Posterior cingulate gyrus (tissue), 11 donors: Measurements from ENCODE around the gene BORA.
"Not testable (repeated sequence)": the region's sequence is repeated elsewhere in the genome, so short reads cannot be mapped to it uniquely, and the experiment has no call there.

Source experiments
- DNase-seq, 10 donors: peaks; one replicate each; pipeline versions ENCODE4 v3.0.0 to v3.0.0-alpha.2; 2020 to 2021; ENCODE audit warnings: mixed read lengths in 3 of 10
- intact Hi-C: fragments of 100-400 bp; cut with DNase I; formaldehyde crosslinking; loops from one replicate; pipeline ENCODE4 v1.15.1; 2023

Gene BORA

DNA sequence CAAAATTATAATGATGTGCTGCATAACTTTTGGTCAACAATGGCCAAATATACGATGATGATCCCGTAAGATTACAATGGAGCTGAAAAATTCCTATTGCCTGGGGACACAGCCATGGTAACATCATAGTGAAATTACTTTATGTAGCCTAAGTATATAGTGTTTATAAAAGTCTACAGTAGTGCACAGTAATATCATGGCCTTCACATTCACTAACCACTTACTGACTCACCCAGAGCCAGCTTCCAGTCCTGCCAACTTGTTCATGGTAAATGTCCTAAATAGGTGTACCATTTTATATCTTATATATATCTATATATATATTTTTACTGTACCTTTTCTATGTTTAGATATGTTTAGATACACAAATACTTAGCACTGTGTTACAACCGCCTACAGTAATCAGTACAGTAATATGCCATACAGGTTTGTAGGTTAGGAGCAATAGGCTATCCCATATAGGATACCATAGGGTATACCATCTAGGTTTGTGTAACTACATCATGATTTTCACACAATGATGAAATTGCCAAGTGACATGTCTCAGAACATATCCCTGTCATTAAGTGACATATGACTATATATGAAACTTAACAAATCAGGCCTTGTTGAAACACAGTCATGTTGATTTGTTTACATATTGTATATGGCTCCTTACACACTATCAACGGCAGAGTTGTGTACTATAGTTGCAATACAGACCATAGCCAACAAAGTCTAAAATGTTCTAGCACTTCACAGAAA is 30.2 kb downstream of the BORA start:
- no peak for DNase-seq
- intact Hi-C loops = no loop called here

DNA sequence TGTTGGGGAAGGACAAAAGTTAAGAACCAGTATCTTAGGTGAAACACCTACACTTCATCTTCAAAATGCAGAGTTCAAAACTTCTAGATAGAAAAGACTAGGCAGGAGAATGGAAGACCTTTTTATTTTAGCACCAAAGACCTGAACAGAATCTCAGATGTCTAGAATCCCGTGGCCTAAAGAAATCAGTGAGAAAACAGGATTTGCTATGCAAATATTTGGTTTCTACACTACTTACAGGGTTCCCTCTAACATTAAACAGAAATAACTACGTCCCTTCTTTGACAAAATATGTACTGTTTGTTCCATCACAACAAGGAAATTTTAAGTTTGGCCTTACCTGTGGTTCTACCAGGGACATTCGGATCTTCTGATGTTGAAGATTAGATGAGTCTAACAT is 32.5 kb downstream of the BORA start:
- no peak for DNase-seq
- intact Hi-C loops = no loop called here

DNA sequence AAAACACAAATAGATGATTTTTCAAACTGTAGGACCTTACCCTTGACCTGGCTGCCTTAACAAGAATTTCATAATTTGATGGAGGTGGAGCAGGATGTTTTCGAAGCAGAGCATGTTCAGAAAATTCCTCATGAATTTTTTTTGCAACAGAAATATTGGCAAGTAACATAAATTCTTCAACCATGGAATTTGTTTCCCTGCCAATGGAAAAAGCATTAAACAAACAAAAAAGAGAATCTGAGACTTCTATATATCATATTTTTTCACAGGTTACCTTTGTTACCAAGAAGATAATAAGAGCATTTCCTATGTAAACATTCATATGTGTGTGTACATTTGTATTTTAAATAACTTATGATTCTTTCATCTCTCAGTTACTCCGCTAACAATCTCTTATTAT is 35.7 kb downstream of the BORA start:
- no peak for DNase-seq
- intact Hi-C loops = no loop called here

DNA sequence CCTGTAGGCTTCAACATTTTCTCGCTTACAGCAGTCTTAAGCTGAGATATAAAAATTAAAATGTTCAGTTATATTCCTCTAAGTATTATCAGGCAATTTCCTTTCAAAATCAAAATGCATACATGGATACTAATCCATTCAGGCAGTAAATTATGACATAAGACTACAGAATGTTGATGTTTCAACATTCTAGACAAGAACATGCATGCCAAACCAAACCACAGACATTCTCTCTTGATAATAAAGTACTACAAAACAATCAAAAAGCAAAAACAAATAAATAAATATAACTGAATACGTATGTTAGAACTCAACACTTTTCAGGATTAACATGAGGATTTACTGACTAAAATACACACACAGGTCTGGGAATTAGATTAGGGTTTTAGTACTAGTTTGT is 46.3 kb downstream of the BORA start:
- no peak for DNase-seq
- intact Hi-C loops = no loop called here

DNA sequence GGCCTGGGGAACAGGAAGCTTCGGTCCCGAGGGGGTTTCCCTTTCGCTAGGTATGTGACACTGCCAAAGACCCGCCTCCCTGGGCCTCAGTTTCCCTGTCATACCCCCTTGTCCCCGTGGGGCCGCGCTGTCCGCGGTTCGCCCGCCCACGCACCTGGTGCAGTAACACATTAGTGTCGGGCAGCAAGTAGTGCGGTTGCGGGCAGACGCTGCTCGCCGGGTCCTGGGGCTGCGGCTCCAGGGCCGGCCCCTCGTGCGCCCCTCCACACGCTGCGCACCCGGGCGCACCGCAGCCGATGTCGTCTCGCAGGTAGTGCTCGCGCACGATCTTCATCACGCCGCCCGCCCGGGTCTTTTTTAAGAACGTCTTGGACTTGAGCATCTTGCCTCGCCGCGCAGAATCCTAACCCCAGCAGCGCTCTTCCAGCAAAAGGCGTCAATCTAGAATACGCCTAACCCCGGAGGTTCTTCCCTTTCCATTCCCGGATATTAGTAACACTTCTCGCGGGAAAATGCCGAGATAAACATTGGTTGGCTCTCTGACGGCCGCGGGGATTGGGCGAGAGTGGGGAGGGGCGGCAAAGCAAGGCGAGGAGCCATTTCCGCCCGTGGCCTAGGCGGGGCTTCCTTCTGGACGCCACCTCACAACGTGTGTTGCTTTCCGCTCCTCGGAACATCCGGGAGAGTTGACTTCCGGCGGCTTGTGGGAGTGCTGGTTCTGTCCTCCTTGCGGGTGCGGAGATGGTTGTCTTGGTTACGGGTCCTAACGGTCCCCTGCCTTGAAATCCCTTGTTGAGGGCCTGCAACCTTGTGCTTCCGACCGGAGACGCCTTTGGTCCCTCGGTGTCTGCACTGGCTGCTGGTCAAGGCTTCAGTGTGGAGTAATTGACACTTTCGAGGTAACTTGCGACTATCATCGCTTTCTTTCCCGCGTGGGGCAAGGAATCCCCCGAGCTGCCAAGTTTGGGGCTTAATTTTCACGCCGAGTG is 54.0 kb downstream of the BORA start, which contains the start of the genes DIS3 and PIBF1:
Gene DIS3, minus strand, starts transcription at position 450 of the 989 bp plus-strand sequence. Its CDS starts 68 bp downstream, at position 382.
Gene PIBF1, plus strand, starts transcription at position 683 of the 989 bp plus-strand sequence. CDS start 1,337 bp downstream, outside the sequence.
- DNase-seq = peak; percentile 94 to 100 (median 98)
- intact Hi-C loops = loop anchor here (2.0 kb wide), 1 partner anchor 55 kb away; the partner anchor contains the start of genes BORA and MZT1

DNA sequence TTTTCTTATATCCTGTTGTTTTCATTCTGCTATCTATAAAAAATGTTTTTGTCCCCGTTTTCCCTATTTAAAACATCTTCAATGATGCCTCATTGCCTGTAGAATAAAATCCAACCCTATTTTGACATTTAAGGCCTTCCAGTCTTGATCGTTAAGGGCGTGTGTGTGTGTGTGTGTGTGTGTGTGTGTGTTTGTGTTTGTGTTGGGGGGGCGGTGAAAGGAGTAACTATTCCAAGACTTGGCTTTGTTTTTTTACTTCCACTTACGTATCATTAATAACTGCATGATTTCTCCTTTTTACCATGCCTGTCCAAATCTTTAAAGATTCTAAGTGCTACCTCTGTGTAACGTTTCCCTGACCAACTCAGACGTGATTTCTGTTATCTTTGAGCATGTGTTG is 55.0 kb downstream of the BORA start:
- no peak for DNase-seq
- intact Hi-C loops = loop anchor here (2.0 kb wide), 1 partner anchor 56 kb away; the partner anchor contains the start of genes BORA and MZT1

DNA sequence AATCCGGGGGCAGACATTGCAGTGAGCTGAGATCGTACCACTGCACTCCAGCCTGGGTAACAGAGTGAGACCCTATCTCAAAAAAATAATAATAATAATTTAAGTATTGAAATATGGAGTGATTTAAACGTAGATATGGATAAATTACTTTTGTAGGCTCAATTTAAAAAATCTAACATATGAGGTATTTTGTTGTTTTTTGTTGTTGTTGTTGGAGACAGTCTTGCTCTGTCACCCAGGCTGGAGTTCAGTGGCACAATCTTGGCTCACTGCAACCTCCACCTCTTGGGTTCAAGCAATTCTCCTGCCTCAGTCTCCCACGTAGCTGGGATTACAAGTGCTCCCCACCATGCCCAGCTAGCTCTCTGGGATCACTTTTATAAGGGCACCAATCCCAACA is 57.0 kb downstream of the BORA start:
- DNase-seq, intact Hi-C loops: not testable (repeated sequence)

DNA sequence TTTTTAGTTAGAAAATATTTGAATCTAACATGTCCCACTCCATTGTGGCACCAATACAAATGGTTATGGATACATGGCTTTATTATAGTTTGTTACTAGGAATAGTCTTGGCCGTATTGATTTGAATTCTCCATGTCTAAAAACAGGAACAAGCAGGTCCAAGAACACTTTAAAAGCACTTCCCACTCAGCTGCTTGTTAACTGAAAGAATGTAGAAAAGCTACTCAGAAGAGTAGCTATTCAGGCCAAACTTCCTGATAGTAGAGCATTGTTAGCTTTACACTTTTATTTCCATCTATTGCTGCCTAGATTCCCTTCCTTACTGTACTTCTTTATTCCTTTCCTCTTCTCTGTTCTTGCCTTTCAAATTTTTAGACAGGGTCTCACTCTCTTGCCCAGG is 61.1 kb downstream of the BORA start:
- intact Hi-C loops = no loop called here
- DNase-seq = no peak

DNA sequence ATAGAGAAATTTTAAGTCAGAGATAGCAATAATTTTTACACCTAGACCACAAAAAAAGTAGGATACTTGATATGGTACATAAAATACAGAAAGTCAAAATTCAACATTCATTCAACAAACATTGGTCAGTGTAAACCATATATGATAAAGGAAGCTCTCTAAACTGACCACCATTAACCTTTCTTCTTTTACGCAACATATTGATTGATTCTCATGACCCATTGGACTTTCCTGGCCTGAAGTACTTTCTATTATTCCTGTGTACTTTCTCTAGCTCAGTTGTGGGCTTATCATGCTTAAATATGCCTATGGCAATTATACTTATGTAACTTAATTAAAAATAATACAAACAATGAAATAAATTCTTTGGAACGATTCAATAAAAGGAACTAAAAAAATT is 64.9 kb downstream of the BORA start:
- DNase-seq = no peak
- intact Hi-C loops = no loop called here

DNA sequence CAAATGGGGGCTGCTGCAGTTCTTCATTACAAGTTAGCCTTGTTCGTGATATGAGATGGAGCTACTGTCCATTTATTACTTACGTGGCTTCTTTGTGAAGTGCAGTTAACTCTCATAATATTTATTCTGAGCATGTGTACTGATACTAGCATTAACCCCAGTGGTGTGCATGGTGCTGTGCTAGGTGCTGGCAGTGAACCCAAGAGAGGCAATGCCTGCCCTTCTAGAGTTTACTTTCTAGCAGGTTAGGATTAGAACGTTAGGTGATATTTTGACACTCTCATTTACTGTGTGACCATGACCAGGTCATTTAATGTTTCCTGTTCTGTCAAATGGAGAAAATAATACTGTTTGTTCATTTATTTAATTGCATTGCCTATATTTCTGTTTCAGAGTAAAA is 71.1 kb downstream of the BORA start:
- intact Hi-C loops = no loop called here

DNA sequence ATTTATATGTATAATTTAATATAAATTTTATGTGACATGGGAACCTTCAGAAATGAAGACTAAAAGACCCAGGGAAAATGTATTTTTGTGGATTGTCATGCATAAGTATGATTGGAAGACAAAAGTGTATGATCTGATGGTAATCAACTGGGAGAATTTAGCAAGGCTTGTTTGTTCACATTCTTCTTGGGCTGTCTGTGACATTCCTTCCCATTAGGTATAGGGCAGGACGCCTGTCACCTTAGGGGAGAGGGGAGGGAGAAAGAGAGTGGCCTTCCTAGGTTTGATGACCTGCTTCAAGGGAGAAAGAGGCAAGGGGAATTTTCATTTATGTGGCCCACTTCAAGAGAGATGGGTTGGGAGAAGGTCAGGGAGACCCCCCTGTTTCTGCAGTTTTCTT is 76.6 kb downstream of the BORA start:
- no peak for DNase-seq
- intact Hi-C loops = no loop called here

More for the DNA sequence above, 71.1 kb downstream of the BORA start:
- DNase-seq = no peak
